HepG2 (cell line): Measurements from ENCODE around the gene FBXO41. TPM values are rescaled to one million over a fixed set of nuclear protein-coding genes. Genes with fewer than 3 reads are reported as not detected.

Source experiments
- ATAC-seq: fragments of 200-7000 bp; cut with Tn5 transposase; 3 replicates; pipeline ENCODE4 v1.9.1; 2020; ENCODE audit warnings: mild to moderate bottlenecking, moderate library complexity
- BruUV-seq: library from RNA; stranded (reverse); fragments of 400-500 nt; replicated peaks from 2 replicates; lab custom pipeline; 2021; lab: Mats Ljungman, UMichigan
- CTCF ChIA-PET: fragments of 300-600 bp; formaldehyde crosslinking; extraction: SDS; loops from one replicate; lab custom pipeline; 2021; ENCODE audit warnings: low total read pairs, inconsistent platforms, low intra/inter-chr PET ratio; lab: Yijun Ruan, JAX
- POLR2A ChIA-PET: fragments of 350-600 bp; sonication (Branson Sonifier 250); formaldehyde crosslinking; loops from one replicate; lab custom pipeline; 2020; ENCODE audit warnings: antibody characterized with exemption, inconsistent platforms; lab: Yijun Ruan, JAX
- DNase-seq: peaks from one replicate; pipeline ENCODE4 v3.0.0-alpha.2; 2015; ENCODE audit warnings: low spot score
- FAIRE-seq: peaks from 3 replicates; lab custom pipeline; 2011; peaks lifted over from hg19 to GRCh38; lab: Jason Lieb, UNC
- H2AFZ ChIP-seq: one replicate; pipeline ENCODE4 v1.6.1; 2011; ENCODE audit warnings: low read length, inconsistent platforms
- H3K27ac ChIP-seq: fragments of 300-600 bp; 3 replicates; pipeline ENCODE4 v1.8.0; 2011; ENCODE audit warnings: mixed run types, mild to moderate bottlenecking, mixed read lengths, low read length, inconsistent platforms; ENCODE audit not compliant: insufficient read depth; ENCODE audit errors: extremely low read length
- H3K27me3 ChIP-seq, 2 experiments: fragments of 200-600 bp in 1 of 2; 2 replicates in 1 of 2; 3 replicates in 1 of 2; pipeline versions ENCODE4 v1.6.0 to v1.8.0; 2011; ENCODE audit warnings: low read length in 2 of 2, mild to moderate bottlenecking in 2 of 2, moderate library complexity in 2 of 2, inconsistent platforms in 1 of 2; ENCODE audit not compliant: insufficient read depth in 2 of 2, control insufficient read depth in 1 of 2
- H3K36me3 ChIP-seq, 2 experiments: fragments of 200-600 bp in 1 of 2; replicated peaks in 1 of 2; 2 replicates in 1 of 2; 3 replicates in 1 of 2; pipeline versions ENCODE4 v1.5.1 to v1.8.0; 2011; ENCODE audit warnings: low read length in 2 of 2, inconsistent platforms in 1 of 2; ENCODE audit not compliant: insufficient read depth in 2 of 2, control insufficient read depth in 1 of 2
- H3K4me1 ChIP-seq: 2 replicates; pipeline ENCODE4 v1.5.1; 2012; ENCODE audit warnings: low read length, inconsistent platforms; ENCODE audit not compliant: insufficient read depth
- H3K4me2 ChIP-seq: 2 replicates; pipeline ENCODE4 v1.6.0; 2011; ENCODE audit warnings: low read depth, low read length, inconsistent platforms
- H3K4me3 ChIP-seq, 3 experiments: fragments of 200-600 bp in 1 of 3; sonication (generic), shearing (Covaris generic) in 1 of 3; replicated peaks in 1 of 3; 2 replicates each; pipeline ENCODE4 v1.5.1; 2011 to 2016; ENCODE audit warnings: low read length in 3 of 3, inconsistent platforms in 2 of 3, low read depth in 2 of 3, mild to moderate bottlenecking in 2 of 3, control low read depth in 1 of 3, mixed read lengths in 1 of 3; ENCODE audit not compliant: insufficient read depth in 1 of 3
- H3K79me2 ChIP-seq: one replicate; pipeline ENCODE4 v1.6.1; 2011; ENCODE audit warnings: low read length, inconsistent platforms; ENCODE audit not compliant: insufficient read depth
- H3K9ac ChIP-seq: 2 replicates; pipeline ENCODE4 v1.6.0; 2011; ENCODE audit warnings: mild to moderate bottlenecking, low read depth, low read length, inconsistent platforms; ENCODE audit not compliant: insufficient read depth
- H3K9me3 ChIP-seq: 2 replicates; pipeline ENCODE4 v1.5.1; 2012; ENCODE audit warnings: mild to moderate bottlenecking, low read length
- H4K20me1 ChIP-seq: 2 replicates; pipeline ENCODE4 v1.6.0; 2011; ENCODE audit warnings: inconsistent platforms, mild to moderate bottlenecking, low read length, moderate library complexity; ENCODE audit not compliant: insufficient read depth
- AKAP8 ChIP-seq: sonication (generic); formaldehyde crosslinking; IDR thresholded peaks from 2 replicates; pipeline ENCODE4 v1.5.1; 2020; ENCODE audit warnings: mild to moderate bottlenecking, missing genetic modification reagents
- ARNT2 ChIP-seq: sonication (generic); formaldehyde crosslinking; IDR thresholded peaks from 2 replicates; pipeline ENCODE4 v1.8.0; 2022; ENCODE audit warnings: mild to moderate bottlenecking, low read depth, missing genetic modification reagents, moderate library complexity
- GATAD1 ChIP-seq: IDR thresholded peaks from 2 replicates; pipeline ENCODE4 v1.6.1; 2016; ENCODE audit warnings: missing genetic modification reagents, missing compliant biosample characterization
- MNT ChIP-seq: fragments of 450-650 bp; IDR thresholded peaks from 2 replicates; pipeline ENCODE4 v1.6.1; 2016
- RARA ChIP-seq: IDR thresholded peaks from 2 replicates; pipeline ENCODE4 v1.6.1; 2016; ENCODE audit warnings: missing genetic modification reagents, missing compliant biosample characterization
- SATB2 ChIP-seq: sonication (generic); formaldehyde crosslinking; IDR thresholded peaks from 2 replicates; pipeline ENCODE4 v1.5.0; 2020; ENCODE audit warnings: missing genetic modification reagents
- ZBTB21 ChIP-seq: sonication (generic); formaldehyde crosslinking; IDR thresholded peaks from 2 replicates; pipeline ENCODE4 v1.4.0; 2020; ENCODE audit warnings: missing genetic modification reagents
- ZNF20 ChIP-seq: sonication (generic); formaldehyde crosslinking; IDR thresholded peaks from 2 replicates; pipeline ENCODE4 v1.4.0; 2020; ENCODE audit warnings: mild to moderate bottlenecking, moderate library complexity, missing genetic modification reagents
- ZNF354B ChIP-seq: sonication (generic); formaldehyde crosslinking; IDR thresholded peaks from 2 replicates; pipeline ENCODE4 v1.8.0; 2022; ENCODE audit warnings: mild to moderate bottlenecking, missing genetic modification reagents
- ZNF501 ChIP-seq: sonication (generic); formaldehyde crosslinking; IDR thresholded peaks from 2 replicates; pipeline ENCODE4 v1.5.1; 2020; ENCODE audit warnings: mild to moderate bottlenecking, moderate library complexity, missing genetic modification reagents
- ZNF75D ChIP-seq: sonication (generic); formaldehyde crosslinking; IDR thresholded peaks from 2 replicates; pipeline ENCODE4 v1.8.1; 2023; ENCODE audit warnings: missing genetic modification reagents, mild to moderate bottlenecking, borderline replicate concordance
- ZNF891 ChIP-seq: sonication (generic); formaldehyde crosslinking; IDR thresholded peaks from 2 replicates; pipeline ENCODE4 v1.5.0; 2020; ENCODE audit warnings: mild to moderate bottlenecking, missing genetic modification reagents
- WGBS: methylation state at CpG from one replicate; pipeline ENCODE4 v1.1.6; 2017; ENCODE audit warnings: low lambda C conversion rate; 5-methylcytosine and 5-hydroxymethylcytosine counted together
- in situ Hi-C: cut with HindIII; loops from 2 replicates; pipeline ENCODE4 v1.10.0; 2017; ENCODE audit warnings: low pct_unique_long_range_greater_than_20kb; ENCODE audit not compliant: extremely low pct_ligation_motif_present
- intact Hi-C: fragments of 100-400 bp; cut with micrococcal nuclease; formaldehyde crosslinking; loops from one replicate; pipeline ENCODE4 v1.10.0; 2022; ENCODE audit not compliant: unreplicated experiment
- polyA plus RNA-seq, 8 experiments: library from polyadenylated mRNA; depleted of rRNA in 3 of 8; stranded (reverse) in 7 of 8; unstranded in 1 of 8; fragments of >200 nt; fragmentation: Illumina TruSeq in 4 of 8; extraction: Trizol in 4 of 8; gene quantifications; 2 replicates each; pipeline versions ENCODE4 v1.2.1 to v1.2.3, GENCODE V29; 2011 to 2016; ENCODE audit warnings: low read depth in 4 of 8, missing spikeins in 1 of 8, mixed read lengths in 1 of 8; ENCODE audit not compliant: insufficient read depth in 1 of 8
- total RNA-seq, 5 experiments: library from RNA; depleted of rRNA; stranded (reverse); fragments of >200 nt; fragmentation: Illumina TruSeq; extraction: Trizol; gene quantifications; 2 replicates each; pipeline ENCODE4 v1.2.3, GENCODE V29; 2016; ENCODE audit warnings: low read depth in 1 of 5
- TF ChIP-seq, protein P1 (sequence below): conservative IDR thresholded peaks from 2 replicates; pipeline ENCODE4 v1.6.1; 2018; ENCODE audit warnings: missing genetic modification reagents

Gene FBXO41
- total and polyA plus RNA-seq, 2 of the 13 experiments (the other 11 are each of a cell fraction or from before 2014, with no cell fraction given) = 4.2 to 10.3 TPM

DNA sequence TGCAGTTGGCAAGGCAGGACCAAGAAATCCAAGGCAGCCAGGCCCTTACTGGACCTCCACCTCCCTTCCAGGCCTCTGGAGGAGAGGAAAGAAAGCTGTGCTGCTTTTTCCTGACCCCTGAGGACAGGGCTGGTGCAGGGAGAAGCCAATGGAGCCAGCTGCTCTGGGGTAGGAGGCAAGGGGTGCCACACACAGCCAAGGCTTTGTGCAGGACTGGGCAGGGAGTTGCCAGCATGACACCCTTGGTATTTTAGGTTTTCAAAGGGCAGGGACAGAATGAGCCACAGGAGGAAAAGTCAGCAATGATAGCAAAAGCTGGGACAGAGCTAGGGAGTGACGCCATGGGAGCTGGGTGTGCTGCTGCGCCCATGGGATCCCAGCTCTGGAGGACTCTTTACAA lies 27.3 kb downstream of the FBXO41 start (continued):
- TF ChIP-seq, protein P1, sequence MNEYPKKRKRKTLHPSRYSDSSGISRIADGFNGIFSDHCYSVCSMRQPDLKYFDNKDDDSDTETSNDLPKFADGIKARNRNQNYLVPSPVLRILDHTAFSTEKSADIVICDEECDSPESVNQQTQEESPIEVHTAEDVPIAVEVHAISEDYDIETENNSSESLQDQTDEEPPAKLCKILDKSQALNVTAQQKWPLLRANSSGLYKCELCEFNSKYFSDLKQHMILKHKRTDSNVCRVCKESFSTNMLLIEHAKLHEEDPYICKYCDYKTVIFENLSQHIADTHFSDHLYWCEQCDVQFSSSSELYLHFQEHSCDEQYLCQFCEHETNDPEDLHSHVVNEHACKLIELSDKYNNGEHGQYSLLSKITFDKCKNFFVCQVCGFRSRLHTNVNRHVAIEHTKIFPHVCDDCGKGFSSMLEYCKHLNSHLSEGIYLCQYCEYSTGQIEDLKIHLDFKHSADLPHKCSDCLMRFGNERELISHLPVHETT = no peak
- TF ChIP-seq ZNF501 (CRISPR knock-in tag) = no peak
- no peak for TF ChIP-seq ZNF891 (CRISPR knock-in tag)
- TF ChIP-seq ZNF75D (CRISPR knock-in tag) = no peak
- TF ChIP-seq ZNF354B = no peak
- no peak for TF ChIP-seq ARNT2
- no peak for TF ChIP-seq MNT
- no peak for TF ChIP-seq ZNF20 (CRISPR knock-in tag)

- CTCF ChIA-PET = no interaction called here
Measured at GRCh38 chr2:73256618-73256922, 27.7 kb downstream of the FBXO41 start.

More at GRCh38 chr2:73256618-73256922, 27.7 kb downstream of the FBXO41 start:
- WGBS = no CpG with 5 or more reads among the region's 1 CpG
- no peak for DNase-seq
- Histone ChIP-seq H3K4me2 (no peak overlapping the region), H3K27ac (no peak overlapping the region), H4K20me1 (no peaks in the 10 kb centered on the region), H3K9ac (no peak overlapping the region), H3K4me3 (no peak overlapping the region), H3K36me3 (peaks cover 12 to 36% of the 10 kb centered on the region in 2 experiments), H3K79me2 (no peaks in the 10 kb centered on the region), H2AFZ (no peak overlapping the region), H3K27me3 (no peaks in the 10 kb centered on the region), H3K4me1 (peaks cover 18% of the 10 kb centered on the region), H3K9me3 (no peaks in the 10 kb centered on the region)
- POLR2A ChIA-PET = interaction anchor here (0.6 to 1.6 kb wide), 4 partner anchors 9 to 31 kb away, joined by 3 to 8 read pairs (median 4); partner anchors contain the start of genes CCT7 and PRADC1
- 0 out of 2 replicates have a peak, but pooled peaks have one; percentile 68 for TF ChIP-seq AKAP8 (CRISPR knock-in tag)
- TF ChIP-seq GATAD1 (CRISPR knock-in tag) = no peak
- TF ChIP-seq ZBTB21 = no peak
- TF ChIP-seq SATB2 (CRISPR knock-in tag) = no peak
- TF ChIP-seq RARA (CRISPR knock-in tag) = no peak
- in situ Hi-C loops = no loop called here
- intact Hi-C loops = no loop called here
- ATAC-seq = peak; percentile 10; the same call in 2 of the 3 replicates
- no peak for FAIRE-seq
- no TSS peak for BruUV-seq
